Left colon (tissue), 2 donors: ENCODE results near the gene NOCT. TPM values are rescaled to one million over a fixed set of nuclear protein-coding genes. Genes with fewer than 3 reads are reported as not detected.
"Not testable (repeated sequence)": the region's sequence is repeated elsewhere in the genome, so short reads cannot be mapped to it uniquely, and the experiment has no call there.

Experiments used
- ATAC-seq: fragments of 200-7000 bp; cut with Tn5 transposase; one replicate; pipeline ENCODE4 v1.9.1; 2020; ENCODE audit warnings: mild to moderate bottlenecking, moderate library complexity
- DNase-seq, 2 donors: peaks; one replicate each; pipeline ENCODE4 v3.0.0-alpha.2; 2020
- intact Hi-C, 2 donors: fragments of 100-400 bp; cut with DNase I in 1 of 2; cut with micrococcal nuclease in 1 of 2; formaldehyde crosslinking; loops; one replicate each; pipeline versions ENCODE4 v1.11.2 to v1.14.0; 2022; cut with DNase I, micrococcal nuclease
- total RNA-seq, 2 donors: library from RNA; stranded (reverse); fragmentation: NEBNext Ultra II Directional; extraction: Animal tissue kit (Norgen Biotek cat#: 25700); gene quantifications; one replicate each; pipeline ENCODE4 v1.2.1, GENCODE V29; 2021
- donor health status: DM: no; HTN: no; CAD: no.
- donor health status: DM: yes; HTN: yes; CAD: no.

The NOCT gene
- total RNA-seq, 2 donors from 2014 or later = 9.2 to 15.3 TPM

DNA sequence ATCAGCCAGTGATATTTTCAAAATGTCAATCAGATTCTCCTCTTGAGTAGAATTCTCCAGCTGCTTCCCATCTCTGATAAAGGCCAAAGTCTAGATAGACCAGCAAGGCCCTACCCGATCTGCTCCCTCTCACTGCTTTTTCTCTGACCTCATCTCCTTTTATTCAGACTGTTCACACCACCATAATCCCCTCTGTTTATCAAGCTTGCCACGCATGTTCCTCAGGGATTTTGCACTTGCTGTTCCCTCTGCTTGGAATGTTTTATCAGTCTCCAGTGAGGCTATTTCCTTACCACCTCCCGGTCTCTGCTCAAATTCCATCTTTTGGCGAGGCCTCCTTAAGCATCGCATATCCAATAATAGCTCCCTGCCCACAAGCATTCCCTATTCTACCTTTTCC is 20.1 kb downstream of the NOCT start:
- DNase-seq (no peak), ATAC-seq (no peak)
- intact Hi-C loops = loop anchor here in 1 of 2 donors (10.0 kb wide), 1 partner anchor 259 kb away; no protein-coding TSS in a partner anchor

DNA sequence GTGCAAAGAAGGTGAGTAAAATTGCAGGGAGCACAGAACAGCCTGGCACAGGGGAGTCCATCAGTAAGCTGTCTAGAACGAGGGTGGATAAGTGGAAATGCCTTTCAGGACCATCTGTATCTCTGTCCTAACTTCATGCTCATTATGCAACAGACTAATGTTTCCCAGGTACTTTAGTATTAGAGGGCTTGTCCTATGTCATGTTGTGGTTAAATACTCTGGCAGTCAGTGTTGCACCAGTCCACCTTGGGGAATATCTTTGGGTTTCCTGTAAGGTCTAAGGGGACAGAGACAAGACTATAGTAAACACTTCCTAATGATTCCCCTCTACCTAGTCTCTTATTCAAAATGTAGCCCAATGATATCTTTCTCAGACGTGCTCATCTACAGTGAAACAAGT is 21.3 kb downstream of the NOCT start:
- intact Hi-C loops = loop anchor here in 1 of 2 donors (10.0 kb wide), 1 partner anchor 258 kb away; no protein-coding TSS in a partner anchor
- ATAC-seq = no peak
- no peak for DNase-seq

DNA sequence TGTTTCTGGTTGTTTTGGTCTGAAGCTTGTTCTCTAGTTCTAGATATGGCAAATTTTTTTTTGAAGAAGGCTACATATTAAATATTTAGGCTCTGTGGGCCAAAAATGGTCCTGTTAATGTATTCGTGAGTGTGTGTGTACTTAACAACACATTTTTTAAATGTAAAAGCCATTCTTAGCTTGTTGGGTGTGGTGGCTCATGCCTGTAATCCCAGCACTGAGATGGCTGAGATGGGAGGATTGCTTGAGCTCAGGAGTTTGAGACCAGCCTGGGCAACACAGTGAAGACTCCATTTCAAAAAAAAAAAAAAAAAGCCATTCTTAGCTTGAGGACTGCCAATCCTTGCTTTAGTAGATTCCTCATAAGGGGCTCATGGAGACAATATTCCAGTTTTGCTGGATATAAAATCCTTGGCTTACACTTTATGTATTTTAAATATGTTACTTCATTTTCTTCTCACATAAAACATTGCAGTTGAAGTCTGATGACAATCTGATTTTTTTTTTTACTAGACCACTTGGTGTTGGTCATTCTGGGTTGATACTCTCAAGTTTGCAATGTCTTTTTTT is 23.4 kb downstream of the NOCT start:
- no peak for DNase-seq
- no peak for ATAC-seq
- intact Hi-C loops = loop anchor here in 1 of 2 donors (10.0 kb wide), 1 partner anchor 256 kb away; no protein-coding TSS in a partner anchor

DNA sequence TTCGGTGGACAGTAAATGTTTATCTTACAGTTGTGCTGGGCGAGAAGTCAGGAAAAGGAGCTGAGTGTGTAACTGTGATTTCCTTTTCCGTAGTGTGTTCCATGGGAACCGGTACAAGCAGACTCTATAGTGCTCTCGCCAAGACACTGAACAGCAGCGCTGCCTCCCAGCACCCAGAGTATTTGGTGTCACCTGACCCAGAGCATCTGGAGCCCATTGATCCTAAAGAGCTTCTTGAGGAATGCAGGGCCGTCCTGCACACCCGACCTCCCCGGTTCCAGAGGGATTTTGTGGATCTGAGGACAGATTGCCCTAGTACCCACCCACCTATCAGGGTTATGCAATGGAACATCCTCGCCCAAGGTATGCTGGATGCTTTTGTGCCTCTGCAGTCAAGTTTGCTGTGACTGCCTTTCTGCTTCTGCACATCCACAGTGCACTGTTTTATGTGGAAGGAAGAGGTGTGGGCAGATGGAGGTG is 27.4 kb downstream of the NOCT start:
- ATAC-seq (peak; percentile 31), DNase-seq (no peak)

DNA sequence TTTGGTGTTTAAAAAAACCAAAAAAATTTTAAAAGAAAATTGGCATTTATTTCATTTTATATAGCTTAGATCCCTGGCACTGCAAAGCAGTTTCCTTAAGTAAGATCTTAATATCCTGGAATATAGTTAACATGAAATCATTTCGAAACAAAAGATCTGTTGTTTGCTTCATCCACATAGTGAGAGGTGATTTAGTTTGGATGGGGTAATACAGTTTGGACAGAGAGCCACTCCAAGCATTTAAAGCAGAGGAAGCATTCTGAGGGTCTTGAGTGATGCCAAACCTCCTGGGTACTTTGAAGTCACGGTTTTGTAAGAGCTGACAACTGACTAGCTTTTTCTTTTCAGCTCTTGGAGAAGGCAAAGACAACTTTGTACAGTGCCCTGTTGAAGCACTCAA is 28.7 kb downstream of the NOCT start:
- ATAC-seq (no peak), DNase-seq (no peak)
- intact Hi-C loops = no loop called here

More for the DNA sequence above, 27.4 kb downstream of the NOCT start:
- intact Hi-C loops = no loop called here

DNA sequence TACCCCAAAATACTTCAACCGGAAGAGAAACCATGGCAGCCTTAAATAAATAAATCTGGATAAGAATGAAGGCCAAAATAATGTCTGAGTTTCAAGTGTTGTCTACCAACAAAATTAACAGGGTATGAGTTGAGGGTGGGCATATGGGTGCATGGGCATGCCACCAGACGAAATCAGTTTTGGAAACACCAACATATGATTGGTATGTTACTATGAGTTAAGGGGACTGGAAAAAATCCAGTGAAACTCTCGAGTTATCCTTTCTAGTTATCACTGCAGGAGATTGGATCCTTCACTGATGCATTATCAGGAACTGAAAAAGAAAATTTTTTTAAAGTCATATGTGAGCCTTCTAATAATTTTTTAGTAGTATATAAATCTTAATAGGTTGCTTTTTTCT is 32.4 kb downstream of the NOCT start:
- intact Hi-C loops = no loop called here
- ATAC-seq (no peak), DNase-seq (no peak)

DNA sequence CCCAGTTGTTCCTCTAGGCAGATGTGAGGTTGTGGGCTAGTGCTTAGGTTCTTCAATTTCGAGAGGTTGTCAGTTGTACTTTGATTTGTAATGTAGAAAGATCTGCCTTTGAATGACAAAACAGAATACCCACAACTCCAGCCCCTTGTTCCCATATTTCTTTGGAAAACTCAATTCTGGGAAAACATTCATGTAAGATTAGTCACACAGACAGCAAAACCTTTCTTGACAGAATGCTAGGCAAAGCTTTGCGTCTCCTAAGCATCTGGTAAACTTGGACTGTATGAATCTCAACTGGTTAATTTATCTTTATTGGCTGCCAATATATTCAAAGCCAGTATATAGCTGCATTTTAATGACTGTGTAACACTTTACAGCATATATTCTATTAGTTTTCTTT is 34.9 kb downstream of the NOCT start:
- intact Hi-C loops = no loop called here
- no peak for DNase-seq
- ATAC-seq = no peak

DNA sequence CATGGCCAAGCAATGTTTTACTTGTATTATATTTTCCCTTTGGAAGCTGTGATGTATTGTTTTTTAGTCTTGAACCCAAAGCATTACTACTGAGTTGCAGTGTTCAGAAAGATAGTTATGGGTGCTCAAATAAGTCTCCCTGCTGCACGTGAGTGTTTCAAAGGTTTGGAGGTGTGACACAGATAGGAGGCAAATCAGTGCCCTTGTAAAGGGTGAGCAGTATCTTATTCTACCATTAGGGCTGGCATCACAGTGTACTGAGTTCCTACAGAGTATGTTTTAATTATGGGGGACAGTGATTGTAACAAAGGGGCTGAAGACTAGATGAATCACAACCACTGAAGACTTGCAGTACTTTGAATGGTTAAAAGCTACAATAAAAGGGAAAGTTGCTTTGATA is 38.3 kb downstream of the NOCT start:
- no peak for ATAC-seq
- intact Hi-C loops = no loop called here
- DNase-seq = no peak

DNA sequence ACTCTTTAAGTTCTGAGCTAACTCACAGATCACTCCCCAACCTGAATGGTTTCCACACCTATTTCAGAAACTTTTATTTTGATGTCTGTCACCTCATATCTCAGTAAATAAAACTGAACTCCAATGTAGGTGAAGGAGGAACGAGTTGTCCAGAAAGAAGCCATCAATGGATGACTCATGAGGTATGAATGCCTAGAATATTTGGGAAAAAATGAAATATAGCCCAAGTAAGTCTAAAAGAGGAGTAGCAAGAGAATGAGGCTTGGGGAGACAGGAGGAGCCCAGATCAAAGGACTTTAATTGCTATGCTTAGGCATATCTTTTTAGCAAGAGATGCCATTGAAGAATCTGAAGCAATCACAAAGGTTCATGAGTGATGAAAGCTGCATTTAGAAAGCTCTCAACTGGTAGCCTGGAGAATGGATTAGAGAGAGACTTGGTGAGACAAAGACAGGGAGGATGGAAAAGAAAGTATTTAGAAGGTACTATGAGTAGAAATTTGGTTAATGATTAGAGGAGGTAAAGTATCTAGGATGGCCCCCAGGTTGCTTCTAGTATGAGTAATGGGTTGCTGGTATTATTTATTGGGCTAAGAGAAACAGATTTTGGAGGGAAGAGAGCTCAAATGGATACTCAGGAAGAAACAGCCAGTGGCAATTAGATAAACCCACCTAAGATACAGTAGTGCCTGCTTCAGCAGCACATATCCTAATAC is 39.4 kb downstream of the NOCT start:
- ATAC-seq = no peak
- intact Hi-C loops = no loop called here

DNA sequence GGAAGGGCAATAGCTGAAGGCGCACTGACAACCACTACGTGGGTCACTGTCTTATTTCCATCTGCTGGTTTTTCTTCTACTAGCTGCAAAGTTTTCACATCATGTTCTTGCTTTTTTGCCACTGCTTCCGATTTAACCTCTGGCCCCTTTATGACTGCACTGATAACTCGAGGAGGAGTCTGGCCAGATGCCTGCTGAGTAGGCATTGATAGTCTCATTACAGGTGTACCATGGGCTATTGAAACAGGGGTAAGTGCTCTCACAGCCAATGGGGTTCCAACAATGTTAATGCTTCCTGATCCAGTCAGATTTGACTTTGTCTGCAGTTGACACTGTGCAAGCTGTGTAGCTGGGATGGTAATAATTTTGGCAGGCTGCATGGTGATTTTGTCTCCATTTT is 43.4 kb downstream of the NOCT start:
- ATAC-seq = peak; percentile 49
- intact Hi-C loops, DNase-seq: not testable (repeated sequence)

More for the DNA sequence above, 39.4 kb downstream of the NOCT start:
- no peak for DNase-seq

DNA sequence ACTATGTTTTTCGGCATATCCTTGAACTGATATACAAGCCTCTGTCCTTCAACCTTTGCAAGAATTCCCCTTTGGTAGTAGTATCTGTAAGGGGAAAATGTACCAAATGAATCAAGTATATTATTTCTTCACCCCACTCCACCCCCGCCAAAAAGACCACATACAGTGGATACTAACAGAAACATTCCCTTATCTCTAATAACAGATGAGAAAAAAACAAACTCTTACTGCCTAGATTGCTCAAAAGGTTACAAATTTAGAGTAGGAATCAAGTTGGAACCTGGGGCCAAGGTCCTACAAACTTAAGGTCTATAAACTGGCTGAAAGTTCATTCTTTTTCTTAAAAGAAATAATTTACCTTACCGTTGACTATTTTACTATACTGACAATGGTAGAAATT is 45.0 kb downstream of the NOCT start:
- intact Hi-C loops = no loop called here
- no peak for ATAC-seq
- no peak for DNase-seq

DNA sequence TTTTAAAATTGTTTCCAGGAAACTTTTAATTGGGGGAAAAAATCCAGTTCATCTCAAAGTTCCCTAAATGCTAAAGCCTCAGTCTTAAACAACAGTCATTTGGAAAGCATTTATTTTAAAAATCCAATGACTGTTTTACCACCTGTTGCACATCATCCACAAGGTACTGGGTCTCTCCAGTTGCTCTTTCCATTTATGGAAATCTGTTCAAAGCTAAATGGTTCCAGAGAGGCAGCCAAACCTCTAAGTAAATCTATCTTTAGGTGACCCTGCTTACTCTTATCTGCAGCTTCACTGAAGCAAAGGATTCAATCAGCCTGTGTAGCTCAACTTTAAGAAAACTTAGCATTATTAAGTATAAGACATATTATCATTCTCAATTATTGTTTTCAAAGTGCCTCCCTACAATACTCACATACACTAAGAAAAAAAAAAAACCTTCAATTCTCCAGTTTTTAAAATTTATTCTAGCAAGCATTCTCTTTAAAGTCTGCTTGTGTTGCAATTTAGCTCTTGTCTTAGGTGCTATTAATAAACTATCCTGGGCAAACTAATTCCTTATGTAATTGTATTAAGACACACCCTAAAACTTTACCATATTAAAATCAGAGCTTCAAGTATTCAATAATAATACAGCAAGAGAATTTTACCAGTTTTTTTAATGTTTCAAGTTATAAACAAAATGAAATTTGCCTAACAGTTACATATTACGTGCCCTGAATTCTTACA is 60.6 kb downstream of the NOCT start:
- ATAC-seq (no peak), DNase-seq (no peak)
- intact Hi-C loops = no loop called here

DNA sequence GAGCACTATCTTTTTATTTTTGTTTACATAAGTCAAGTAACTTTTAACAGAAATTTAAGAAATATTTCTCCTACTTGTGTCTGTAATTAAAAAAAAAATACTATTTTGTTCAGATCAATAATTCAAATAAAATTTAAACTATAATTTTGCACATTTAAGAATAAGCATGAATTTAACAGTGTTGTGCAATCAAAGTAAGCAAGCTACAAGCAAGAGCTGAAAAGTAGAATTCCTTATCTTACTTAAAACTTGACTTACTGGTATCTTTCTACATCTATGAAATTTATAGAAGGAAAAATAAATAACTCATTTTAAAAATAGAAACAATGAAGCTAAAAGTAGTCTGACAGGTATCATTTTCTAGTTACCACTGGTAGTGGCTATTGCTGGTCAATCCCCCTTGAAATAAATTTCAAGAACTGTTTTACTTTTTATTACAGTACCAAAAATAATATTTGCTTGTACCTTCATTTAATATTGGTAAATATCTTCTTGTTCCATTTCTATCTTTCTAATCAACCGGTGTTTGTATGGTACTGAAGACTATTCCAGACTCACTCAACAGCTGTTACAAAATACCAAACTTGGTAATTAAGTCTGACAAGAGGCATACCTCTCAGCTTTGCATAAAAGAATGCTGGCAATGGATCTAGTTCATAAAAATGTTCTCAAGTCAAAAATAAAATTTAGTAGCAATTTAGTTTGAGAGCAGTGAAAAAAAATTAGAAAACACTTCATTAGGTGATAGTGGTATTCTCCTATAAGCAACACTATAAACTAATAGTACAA is 62.2 kb downstream of the NOCT start:
- ATAC-seq = no peak
- intact Hi-C loops = no loop called here
- DNase-seq = no peak

DNA sequence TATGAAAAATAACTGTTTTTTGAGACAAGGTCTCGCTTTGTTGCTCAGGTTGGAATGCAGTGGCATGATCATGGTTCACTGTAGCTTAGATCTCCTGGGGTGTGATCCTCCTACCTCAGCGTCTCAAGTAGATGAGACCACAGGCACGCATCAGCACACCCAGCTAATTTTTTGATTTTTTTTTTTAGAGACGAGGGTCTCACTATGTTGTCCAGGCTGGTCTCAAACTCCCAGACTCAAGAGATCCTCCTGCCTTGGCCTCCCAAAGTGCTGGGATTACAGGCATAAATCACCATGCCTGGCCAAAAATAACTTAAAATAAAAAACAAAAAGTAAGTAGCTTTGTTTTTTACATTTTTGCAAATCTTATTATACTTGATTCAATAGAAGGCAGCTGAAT is 63.3 kb downstream of the NOCT start:
- intact Hi-C loops = no loop called here
- DNase-seq (no peak), ATAC-seq (no peak)

DNA sequence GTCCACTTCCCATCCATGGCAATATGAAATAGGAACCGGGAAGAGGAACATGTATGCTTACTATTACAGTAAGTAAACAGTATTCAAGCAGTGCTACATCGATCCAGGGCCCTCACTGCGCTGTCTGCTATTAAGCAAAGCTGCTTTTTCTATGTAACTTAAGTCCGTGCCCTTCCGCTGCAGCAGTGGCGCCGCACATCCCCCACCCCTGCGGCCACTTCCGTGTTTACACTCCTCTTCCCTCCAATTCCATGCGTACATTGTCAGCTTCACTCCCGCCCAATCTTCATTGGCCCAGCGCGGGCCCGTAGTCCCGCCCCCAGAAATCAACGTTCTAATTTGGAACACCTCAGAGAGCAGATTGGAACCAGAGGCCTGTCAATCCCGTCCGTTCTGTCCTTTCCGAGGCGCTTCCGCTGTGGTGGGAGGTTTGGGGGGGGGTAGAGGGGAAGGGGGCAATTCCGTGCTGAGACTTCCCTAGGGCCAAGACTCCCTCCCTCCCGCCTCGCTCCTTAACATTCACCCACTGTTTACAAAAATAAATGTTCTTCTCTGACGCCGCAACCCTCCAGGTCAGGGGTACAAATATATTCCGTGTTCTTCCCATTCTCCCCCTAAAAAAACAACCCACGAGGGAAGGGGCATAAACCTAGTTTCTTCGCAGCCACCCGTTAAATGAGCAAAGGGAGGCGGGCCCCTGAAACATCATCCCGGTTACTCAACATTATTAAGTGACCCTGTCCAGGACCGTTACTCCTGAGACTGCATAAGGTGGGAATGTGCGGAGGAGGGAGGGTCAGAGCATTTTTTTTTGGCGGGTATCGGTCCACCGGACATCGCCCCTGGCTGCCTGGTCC is 67.4 kb downstream of the NOCT start:
- peak; percentile 83 for ATAC-seq
- peak; percentile 96 to 98 for DNase-seq
- intact Hi-C loops = loop anchor here (10.0 kb wide), 2 partner anchors 92 to 212 kb away; partner anchors contain the start of gene ELF2 (in 1 of the 2)

DNA sequence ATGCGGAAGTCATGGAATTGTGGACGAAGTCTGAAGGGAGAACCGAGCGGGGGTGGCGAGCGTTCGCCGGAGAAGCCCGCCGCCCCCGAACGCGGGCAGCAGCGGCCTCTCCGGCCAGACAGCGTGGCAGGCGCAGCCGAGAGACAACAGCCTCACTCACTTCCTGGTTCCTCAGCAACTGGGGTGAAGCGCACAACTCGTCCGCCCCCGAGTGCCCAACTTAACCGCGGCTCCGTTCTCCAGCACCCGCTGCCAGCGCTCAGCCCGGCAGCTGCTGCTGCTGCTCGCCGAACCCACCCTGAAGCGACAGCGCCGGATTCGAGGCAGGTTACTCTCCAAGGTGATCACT is 68.0 kb downstream of the NOCT start:
- intact Hi-C loops = loop anchor here (10.0 kb wide), 2 partner anchors 91 to 211 kb away; partner anchors contain the start of gene ELF2 (in 1 of the 2)
- DNase-seq (peak; percentile 63 to 68), ATAC-seq (peak; percentile 57)

DNA sequence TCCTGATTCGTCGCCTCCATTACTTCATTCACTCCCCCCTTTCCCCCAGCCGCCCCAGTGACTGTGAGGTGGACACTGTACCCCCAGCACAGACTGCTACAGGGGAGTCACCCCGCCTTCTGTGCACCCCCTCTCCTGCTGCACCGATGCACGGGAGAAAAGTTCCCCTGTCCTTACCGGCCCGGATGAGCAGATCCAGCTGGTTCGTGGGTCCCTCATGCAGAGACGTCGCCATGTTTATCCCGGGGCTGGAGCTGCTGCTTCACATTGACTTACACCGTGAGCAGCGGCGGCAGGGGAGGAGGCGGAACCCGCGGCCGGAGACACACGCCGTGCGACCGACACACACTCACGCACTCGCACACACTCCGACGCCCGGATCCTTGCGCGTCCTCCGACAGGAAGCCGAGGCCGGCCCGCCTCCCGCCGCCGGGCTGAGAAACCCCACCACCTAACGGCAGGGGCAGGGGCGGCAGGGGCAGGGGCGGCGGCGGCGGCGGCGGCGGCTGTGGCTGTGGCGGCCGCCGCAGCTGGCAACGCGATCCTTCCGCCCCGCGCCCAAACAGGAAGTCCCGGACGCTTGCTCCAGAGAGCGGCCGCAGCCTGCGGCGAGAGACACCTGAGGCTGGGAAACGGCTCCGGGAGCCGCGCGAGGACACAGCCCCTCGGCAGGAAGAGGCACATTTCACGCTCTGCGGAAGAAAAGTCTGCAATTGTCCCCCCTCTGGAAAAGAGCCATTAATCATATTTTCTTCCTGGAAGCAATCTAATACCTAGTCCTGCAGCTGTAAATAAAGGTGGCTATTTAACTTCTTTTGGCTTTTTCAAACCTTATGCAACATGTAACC is 68.6 kb downstream of the NOCT start:
- intact Hi-C loops = loop anchor here (10.0 kb wide), 2 partner anchors 91 to 211 kb away; partner anchors contain the start of gene ELF2 (in 1 of the 2)
- ATAC-seq (peak; percentile 77), DNase-seq (peak; percentile 92 to 93)
